WTC11 (cell line): ENCODE measurements around the gene SPATC1L. TPM values are rescaled to one million over a fixed set of nuclear protein-coding genes. Genes with fewer than 3 reads are reported as not detected.

Experiments
- ATAC-seq: fragments of 200-7000 bp; cut with Tn5 transposase; 2 replicates; pipeline ENCODE4 v1.10.0; 2021; ENCODE audit warnings: mild to moderate bottlenecking, moderate library complexity
- CTCF ChIA-PET: fragments of 300-600 bp; sonication (Branson Sonifier 250); formaldehyde crosslinking; loops from one replicate; lab custom pipeline; 2021; ENCODE audit warnings: antibody characterized with exemption; lab: Charles Lee
- POLR2A ChIA-PET: fragments of 350-600 bp; sonication (Branson Sonifier 250); formaldehyde crosslinking; loops from one replicate; lab custom pipeline; 2021; ENCODE audit warnings: antibody characterized with exemption; lab: Charles Lee
- DNase-seq: peaks from one replicate; pipeline ENCODE4 v3.0.0; 2021; ENCODE audit warnings: low spot score
- H3K27ac Mint-ChIP-seq: 2 replicates; pipeline ENCODE4 v1.8.0; 2021; ENCODE audit warnings: mixed read lengths
- H3K27me3 Mint-ChIP-seq: 2 replicates; pipeline ENCODE4 v1.8.0; 2021; ENCODE audit warnings: low read depth, mild to moderate bottlenecking, moderate library complexity, mixed read lengths
- H3K36me3 Mint-ChIP-seq: 2 replicates; pipeline ENCODE4 v1.8.0; 2021; ENCODE audit warnings: mixed read lengths
- H3K4me1 Mint-ChIP-seq: 2 replicates; pipeline ENCODE4 v1.8.0; 2022; ENCODE audit warnings: mixed read lengths
- H3K4me3 Mint-ChIP-seq: 2 replicates; pipeline ENCODE4 v1.8.0; 2021; ENCODE audit warnings: mild to moderate bottlenecking, moderate library complexity, mixed read lengths
- H3K9me3 Mint-ChIP-seq: 2 replicates; pipeline ENCODE4 v1.8.0; 2021; ENCODE audit warnings: mixed read lengths
- AR ChIP-seq: fragments of 250-450 bp; sonication (Bioruptor Pico); IDR thresholded peaks from 2 replicates; pipeline ENCODE4 v1.9.0; 2021; ENCODE audit warnings: mild to moderate bottlenecking
- ATF6 ChIP-seq: sonication (generic); formaldehyde crosslinking; IDR thresholded peaks from 2 replicates; pipeline ENCODE4 v1.8.1; 2023; ENCODE audit warnings: mild to moderate bottlenecking, missing genetic modification reagents
- CDX4 ChIP-seq: fragments of 250-450 bp; sonication (Bioruptor Pico); IDR thresholded peaks from 2 replicates; pipeline ENCODE4 v1.9.0; 2021; ENCODE audit warnings: moderate library complexity, mild to moderate bottlenecking, inconsistent platforms, borderline replicate concordance
- CREM ChIP-seq: sonication (generic); formaldehyde crosslinking; IDR thresholded peaks from 2 replicates; pipeline ENCODE4 v1.8.1; 2022; ENCODE audit warnings: mild to moderate bottlenecking, missing genetic modification reagents, moderate library complexity
- EMX1 ChIP-seq: fragments of 250-450 bp; sonication (Bioruptor Pico); IDR thresholded peaks from 2 replicates; pipeline ENCODE4 v1.8.0; 2021; ENCODE audit warnings: mild to moderate bottlenecking
- ERG ChIP-seq: fragments of 250-450 bp; sonication (Bioruptor Pico); IDR thresholded peaks from 2 replicates; pipeline ENCODE4 v1.8.0; 2021; ENCODE audit warnings: mild to moderate bottlenecking
- IRF1 ChIP-seq: sonication (generic); formaldehyde crosslinking; IDR thresholded peaks from 2 replicates; pipeline ENCODE4 v1.8.0; 2023; ENCODE audit warnings: missing genetic modification reagents
- JUN ChIP-seq: sonication (generic); formaldehyde crosslinking; IDR thresholded peaks from 2 replicates; pipeline ENCODE4 v1.8.0; 2023; ENCODE audit warnings: mild to moderate bottlenecking, missing genetic modification reagents
- MYBL2 ChIP-seq: sonication (generic); formaldehyde crosslinking; IDR thresholded peaks from 2 replicates; pipeline ENCODE4 v1.8.1; 2023; ENCODE audit warnings: mild to moderate bottlenecking, moderate library complexity, missing genetic modification reagents
- NFE2L1 ChIP-seq: sonication (generic); formaldehyde crosslinking; IDR thresholded peaks from 2 replicates; pipeline ENCODE4 v1.8.1; 2023; ENCODE audit warnings: missing genetic modification reagents
- NFYB ChIP-seq: sonication (generic); formaldehyde crosslinking; conservative IDR thresholded peaks from 2 replicates; pipeline ENCODE4 v1.8.0; 2022; ENCODE audit warnings: low read depth, missing genetic modification reagents
- NR3C1 ChIP-seq: sonication (generic); formaldehyde crosslinking; conservative IDR thresholded peaks from 2 replicates; pipeline ENCODE4 v1.8.1; 2023; ENCODE audit warnings: low read depth, mild to moderate bottlenecking, missing genetic modification reagents
- OVOL2 ChIP-seq: fragments of 250-450 bp; sonication (Bioruptor Pico); IDR thresholded peaks from 2 replicates; pipeline ENCODE4 v1.9.0; 2021; ENCODE audit warnings: mild to moderate bottlenecking, borderline replicate concordance
- PREB ChIP-seq: sonication (generic); formaldehyde crosslinking; IDR thresholded peaks from 2 replicates; pipeline ENCODE4 v1.8.1; 2022; ENCODE audit warnings: mild to moderate bottlenecking, missing genetic modification reagents, moderate library complexity, borderline replicate concordance
- SOX15 ChIP-seq: fragments of 250-450 bp; sonication (Bioruptor Pico); IDR thresholded peaks from 2 replicates; pipeline ENCODE4 v1.9.0; 2021; ENCODE audit warnings: mild to moderate bottlenecking
- TCF7 ChIP-seq: sonication (generic); formaldehyde crosslinking; IDR thresholded peaks from 2 replicates; pipeline ENCODE4 v1.8.0; 2022; ENCODE audit warnings: mild to moderate bottlenecking, low read depth, missing genetic modification reagents, moderate library complexity
- TEAD1 ChIP-seq: sonication (generic); formaldehyde crosslinking; IDR thresholded peaks from 2 replicates; pipeline ENCODE4 v1.8.0; 2022; ENCODE audit warnings: mild to moderate bottlenecking, missing genetic modification reagents
- TEAD4 ChIP-seq: sonication (generic); formaldehyde crosslinking; IDR thresholded peaks from 2 replicates; pipeline ENCODE4 v1.8.0; 2022; ENCODE audit warnings: mild to moderate bottlenecking, missing genetic modification reagents
- ZBTB21 ChIP-seq: sonication (generic); formaldehyde crosslinking; IDR thresholded peaks from 2 replicates; pipeline ENCODE4 v1.8.1; 2023; ENCODE audit warnings: mild to moderate bottlenecking, missing genetic modification reagents, borderline replicate concordance
- ZNF121 ChIP-seq: sonication (generic); formaldehyde crosslinking; IDR thresholded peaks from 2 replicates; pipeline ENCODE4 v1.8.0; 2023; ENCODE audit warnings: missing genetic modification reagents
- ZNF263 ChIP-seq: sonication (generic); formaldehyde crosslinking; IDR thresholded peaks from 2 replicates; pipeline ENCODE4 v1.8.1; 2022; ENCODE audit warnings: low read depth, mild to moderate bottlenecking, moderate library complexity, missing genetic modification reagents
- total RNA-seq: library from RNA; stranded (reverse); gene quantifications from 3 replicates; pipeline ENCODE4 v1.2.3, GENCODE V29; 2021

SPATC1L gene
- total RNA-seq, 1 experiment from 2014 or later = 61.7 TPM

GRCh38 chr21:46214478-46215340 lies 30.4 kb upstream of the SPATC1L start:
- H3K27ac Mint-ChIP-seq = peak overlapping the region; percentile 68
- POLR2A ChIA-PET = interaction anchor here (0.6 kb wide), 1 partner anchor 10 kb away, joined by 3 read pairs; no protein-coding TSS in a partner anchor
- H3K9me3 Mint-ChIP-seq = no peaks in the 10 kb centered on the region
- no peak for TF ChIP-seq ZBTB21
- no peak for TF ChIP-seq IRF1 (CRISPR knock-in tag)
- TF ChIP-seq PREB = no peak
- TF ChIP-seq MYBL2 = no peak
- TF ChIP-seq TEAD4 (CRISPR knock-in tag) = no peak
- no peak for TF ChIP-seq ZNF121 (CRISPR knock-in tag)
- CTCF ChIA-PET = interaction anchor here (0.6 to 1.6 kb wide), 4 partner anchors 10 to 129 kb away, joined by 3 to 5 read pairs (median 4); no protein-coding TSS in a partner anchor
- ATAC-seq = no peak
- no peak for DNase-seq
- H3K36me3 Mint-ChIP-seq = peaks cover 14% of the 10 kb centered on the region
- H3K4me3 Mint-ChIP-seq = no peak overlapping the region
- H3K27me3 Mint-ChIP-seq = no peaks in the 10 kb centered on the region
- H3K4me1 Mint-ChIP-seq = no peaks in the 10 kb centered on the region

GRCh38 chr21:46213620-46214286 lies 29.5 kb upstream of the SPATC1L start:
- H3K36me3 Mint-ChIP-seq = peaks cover 10% of the 10 kb centered on the region

GRCh38 chr21:46212721-46213484 lies 28.6 kb upstream of the SPATC1L start:
- ChIA-PET CTCF (interaction anchor here (2.0 kb wide), 1 partner anchor 69 kb away, joined by 7 read pairs; no protein-coding TSS in a partner anchor), POLR2A (no interaction called here)
- H3K27me3 Mint-ChIP-seq = no peaks in the 10 kb centered on the region
- H3K27ac Mint-ChIP-seq = no peak overlapping the region
- peaks cover 11% of the 10 kb centered on the region for H3K36me3 Mint-ChIP-seq
- no peaks in the 10 kb centered on the region for H3K4me1 Mint-ChIP-seq
- H3K9me3 Mint-ChIP-seq = no peaks in the 10 kb centered on the region
- DNase-seq = peak; percentile 6
- ATAC-seq = no peak
- H3K4me3 Mint-ChIP-seq = no peak overlapping the region
- TF ChIP-seq JUN (CRISPR knock-in tag) = no peak
- no peak for TF ChIP-seq CREM (CRISPR knock-in tag)
- no peak for TF ChIP-seq TEAD1
- TF ChIP-seq AR (CRISPR knock-in tag) = no peak
- no peak for TF ChIP-seq NFYB (CRISPR knock-in tag)
- TF ChIP-seq ZNF263 (CRISPR knock-in tag) = no peak
- TF ChIP-seq CDX4 (CRISPR knock-in tag) = no peak
- TF ChIP-seq ERG (CRISPR knock-in tag) = no peak
- TF ChIP-seq EMX1 (CRISPR knock-in tag) = no peak
- TF ChIP-seq NR3C1 (CRISPR knock-in tag) = no peak
- TF ChIP-seq TCF7 (CRISPR knock-in tag) = no peak
- no peak for TF ChIP-seq ATF6 (CRISPR knock-in tag)
- TF ChIP-seq NFE2L1 (CRISPR knock-in tag) = no peak
- no peak for TF ChIP-seq SOX15 (CRISPR knock-in tag)

More at GRCh38 chr21:46213620-46214286, 29.5 kb upstream of the SPATC1L start:
- Mint-ChIP-seq H3K4me3 (no peak overlapping the region), H3K27me3 (no peaks in the 10 kb centered on the region), H3K4me1 (no peaks in the 10 kb centered on the region), H3K27ac (peak overlapping the region; percentile 58; the same call in 1 of the 2 replicates), H3K9me3 (no peaks in the 10 kb centered on the region)
- ATAC-seq = no peak
- peak; percentile 5 for DNase-seq
- POLR2A ChIA-PET = no interaction called here
- CTCF ChIA-PET = no interaction called here
- no peak for TF ChIP-seq OVOL2 (CRISPR knock-in tag)
